HT-29 (cell line): ENCODE results near the gene SLC9B1. TPM values are rescaled to one million over a fixed set of nuclear protein-coding genes. Genes with fewer than 3 reads are reported as not detected.
A peak's percentile ranks its signal among the peaks of the same experiment; 100 is the strongest.
"Not testable (repeated sequence)": the region's sequence is repeated elsewhere in the genome, so short reads cannot be mapped to it uniquely, and the experiment has no call there.

Source experiments
- DNase-seq: peaks from one replicate; pipeline ENCODE4 v3.0.0-alpha.2; 2015; ENCODE audit warnings: low spot score
- total RNA-seq: library from RNA; depleted of rRNA; stranded (reverse); fragments of >200 nt; shearing (Covaris generic); gene quantifications from 2 replicates; pipeline ENCODE4 v1.2.3, GENCODE V29; 2014; rRNA removed

Gene SLC9B1
- total RNA-seq, 1 experiment from 2014 or later: not detected

- no peak for DNase-seq
Observed at GRCh38 chr4:102881343-102881742, 138.2 kb downstream of the SLC9B1 start.

- DNase-seq: no peak
Observed at GRCh38 chr4:102878901-102879300, 140.6 kb downstream of the SLC9B1 start.

- DNase-seq: peak; percentile 14
Observed at GRCh38 chr4:102878349-102878748, 141.2 kb downstream of the SLC9B1 start.

GRCh38 chr4:102877477-102878106 lies 141.9 kb downstream of the SLC9B1 start:
- not testable (repeated sequence) for DNase-seq

GRCh38 chr4:102871772-102872171 lies 147.7 kb downstream of the SLC9B1 start:
- DNase-seq: no peak

- DNase-seq: peak; percentile 43
Observed at GRCh38 chr4:102869569-102870197, 149.8 kb downstream of the SLC9B1 start.

GRCh38 chr4:102868781-102869568 lies 150.5 kb downstream of the SLC9B1 start, which contains the start of gene CISD2:
Gene CISD2, plus strand, starts transcription at chr4:102868992. Its CDS starts 93 bp downstream, at chr4:102869085.
- peak; percentile 92 for DNase-seq

- no peak for DNase-seq
Observed at GRCh38 chr4:102868153-102868780, 151.2 kb downstream of the SLC9B1 start.

- DNase-seq: no peak
Observed at GRCh38 chr4:102867278-102868152, 152.0 kb downstream of the SLC9B1 start.

- DNase-seq: not testable (repeated sequence)
Observed at GRCh38 chr4:102865327-102865726, 154.2 kb downstream of the SLC9B1 start.

- no peak for DNase-seq
Observed at GRCh38 chr4:102862747-102863146, 156.8 kb downstream of the SLC9B1 start.

- no peak for DNase-seq
Observed at GRCh38 chr4:102862016-102862415, 157.5 kb downstream of the SLC9B1 start.

GRCh38 chr4:102860611-102861324 lies 158.7 kb downstream of the SLC9B1 start:
- no peak for DNase-seq

GRCh38 chr4:102858828-102859464 lies 160.6 kb downstream of the SLC9B1 start:
- no peak for DNase-seq

Other genes with a start within 250 kb of the SLC9B1 start
- gene UBE2D3, start 192.2 kb downstream of the SLC9B1 start, total RNA-seq: 496 and 506 TPM in 2 replicates
- gene CISD2, start 150.7 kb downstream of the SLC9B1 start, total RNA-seq: 54.6 and 60.2 TPM in 2 replicates
- 3.4 and 3.9 TPM in 2 replicates for gene SLC9B2, start 57.1 kb upstream of the SLC9B1 start, total RNA-seq
- 4.9 and 7.5 TPM in 2 replicates for gene BDH2, start 80.1 kb upstream of the SLC9B1 start, total RNA-seq
- 4.3 and 5.7 TPM in 2 replicates for gene CENPE, start 178.6 kb upstream of the SLC9B1 start, total RNA-seq